RWPE1 (cell line): Measurements from ENCODE around the gene APRT.

ENCODE experiments used
- CTCF ChIA-PET: fragments of 350-600 bp; sonication (Branson Sonifier 250); formaldehyde crosslinking; extraction: SDS; loops from one replicate; lab custom pipeline; 2021; lab: Yijun Ruan, JAX
- POLR2A ChIA-PET: fragments of 400-600 bp; formaldehyde crosslinking; extraction: SDS; loops from one replicate; lab custom pipeline; 2020; ENCODE audit warnings: antibody characterized with exemption; ENCODE audit not compliant: low non-redundant PET; lab: Yijun Ruan, JAX
- DNase-seq: peaks from one replicate; pipeline ENCODE4 v3.0.0; 2012; ENCODE audit warnings: low spot score
- H3K27ac ChIP-seq: fragments of 450-650 bp; 2 replicates; pipeline ENCODE4 v1.5.1; 2017
- TF ChIP-seq, protein P1 (sequence below): fragments of 450-650 bp; conservative IDR thresholded peaks from 2 replicates; pipeline ENCODE4 v1.5.1; 2017; ENCODE audit warnings: low read depth, mild to moderate bottlenecking

Gene APRT

DNA sequence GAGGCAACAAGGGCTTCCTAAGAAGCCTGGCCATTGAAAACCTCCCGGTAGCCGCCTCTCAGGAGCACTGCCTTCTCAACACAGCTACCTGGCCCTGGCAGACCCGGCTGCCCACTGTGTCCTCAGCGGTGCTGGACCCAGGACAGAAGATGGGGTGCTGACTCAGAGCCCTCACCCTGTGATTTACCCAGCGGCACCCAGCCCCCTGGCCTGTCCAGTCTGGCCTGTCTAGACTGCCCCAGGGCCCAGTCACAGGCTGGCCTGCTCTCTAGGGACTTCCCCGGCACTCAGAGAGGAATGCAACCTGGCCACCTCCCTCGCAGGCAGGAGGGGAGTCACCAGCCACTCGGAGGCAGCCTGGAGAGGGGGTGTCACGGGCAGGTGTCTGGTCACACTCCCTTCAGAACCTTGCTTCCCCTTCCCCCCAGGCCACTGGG lies 46.8 kb downstream of the APRT start:
- peak; percentile 84 for DNase-seq
- ChIA-PET POLR2A (no interaction called here), CTCF (interaction anchor here (1.5 kb wide), 1 partner anchor 27 kb away, joined by 6 read pairs; no protein-coding TSS in a partner anchor)
- peak overlapping the region; percentile 99 for H3K27ac ChIP-seq
- TF ChIP-seq, protein P1, sequence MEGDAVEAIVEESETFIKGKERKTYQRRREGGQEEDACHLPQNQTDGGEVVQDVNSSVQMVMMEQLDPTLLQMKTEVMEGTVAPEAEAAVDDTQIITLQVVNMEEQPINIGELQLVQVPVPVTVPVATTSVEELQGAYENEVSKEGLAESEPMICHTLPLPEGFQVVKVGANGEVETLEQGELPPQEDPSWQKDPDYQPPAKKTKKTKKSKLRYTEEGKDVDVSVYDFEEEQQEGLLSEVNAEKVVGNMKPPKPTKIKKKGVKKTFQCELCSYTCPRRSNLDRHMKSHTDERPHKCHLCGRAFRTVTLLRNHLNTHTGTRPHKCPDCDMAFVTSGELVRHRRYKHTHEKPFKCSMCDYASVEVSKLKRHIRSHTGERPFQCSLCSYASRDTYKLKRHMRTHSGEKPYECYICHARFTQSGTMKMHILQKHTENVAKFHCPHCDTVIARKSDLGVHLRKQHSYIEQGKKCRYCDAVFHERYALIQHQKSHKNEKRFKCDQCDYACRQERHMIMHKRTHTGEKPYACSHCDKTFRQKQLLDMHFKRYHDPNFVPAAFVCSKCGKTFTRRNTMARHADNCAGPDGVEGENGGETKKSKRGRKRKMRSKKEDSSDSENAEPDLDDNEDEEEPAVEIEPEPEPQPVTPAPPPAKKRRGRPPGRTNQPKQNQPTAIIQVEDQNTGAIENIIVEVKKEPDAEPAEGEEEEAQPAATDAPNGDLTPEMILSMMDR = no peak

DNA sequence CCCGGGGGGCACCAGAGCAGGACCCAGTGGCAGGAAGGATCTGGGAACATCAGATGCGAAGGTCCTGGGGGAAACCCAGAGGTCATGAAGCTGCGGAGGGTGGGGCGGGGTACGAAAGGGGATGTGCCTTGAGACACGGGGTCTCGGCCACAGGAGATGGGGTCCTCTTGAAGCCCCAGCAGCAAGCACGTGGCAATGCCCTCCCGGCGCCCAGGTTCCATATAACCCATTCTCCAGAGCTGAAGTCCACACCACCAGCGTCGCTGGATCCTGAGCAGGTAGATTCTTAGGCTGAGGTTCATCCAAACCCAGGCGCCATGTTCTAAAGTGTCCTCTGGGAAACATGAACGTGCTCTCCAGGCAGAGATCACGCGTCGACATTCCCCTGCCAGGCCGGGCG lies 47.6 kb downstream of the APRT start:
- ChIA-PET CTCF (interaction anchor here (0.7 to 2.1 kb wide), 4 partner anchors 17 to 28 kb away, joined by 5 to 9 read pairs (median 6); no protein-coding TSS in a partner anchor), POLR2A (interaction anchor here (0.7 kb wide), 1 partner anchor 9 kb away, joined by 6 read pairs; no protein-coding TSS in a partner anchor)
- peak overlapping the region; percentile 99 for H3K27ac ChIP-seq
- DNase-seq = no peak
- TF ChIP-seq, protein P1 = no peak

- H3K27ac ChIP-seq = peak overlapping the region; percentile 99
- TF ChIP-seq, protein P1 = no peak
- ChIA-PET POLR2A (no interaction called here), CTCF (interaction anchor here (0.6 to 2.1 kb wide), 5 partner anchors 18 to 1084 kb away, joined by 4 to 9 read pairs (median 5); no protein-coding TSS in a partner anchor)
- no peak for DNase-seq
Observed at GRCh38 chr16:88763502-88764053, 48.1 kb downstream of the APRT start.

DNA sequence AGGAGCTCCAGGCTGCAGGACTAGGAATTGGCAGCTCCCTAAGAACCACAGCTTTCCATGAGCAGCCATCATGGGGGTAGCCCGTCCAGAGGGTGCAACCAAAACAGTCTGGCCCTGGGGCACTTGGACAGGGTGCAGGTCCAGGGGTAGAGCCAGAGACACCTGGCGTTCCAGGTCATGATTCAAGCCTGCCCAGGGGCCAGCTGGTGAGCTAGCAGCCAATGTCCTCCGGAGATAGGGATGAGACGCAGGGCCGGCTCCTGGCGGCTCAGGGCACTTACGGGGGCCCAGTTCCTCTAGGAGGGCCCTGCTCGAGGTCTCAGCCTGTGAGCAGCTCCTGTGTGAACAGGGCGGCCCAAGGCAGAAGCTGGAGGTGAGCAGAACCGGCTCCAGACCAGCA lies 48.8 kb downstream of the APRT start:
- no peak for DNase-seq
- ChIA-PET CTCF (interaction anchor here (0.9 to 2.1 kb wide), 5 partner anchors 18 to 65 kb away, joined by 3 to 9 read pairs (median 4); no protein-coding TSS in a partner anchor), POLR2A (no interaction called here)
- TF ChIP-seq, protein P1 = no peak
- peak overlapping the region; percentile 99 for H3K27ac ChIP-seq

- POLR2A ChIA-PET = no interaction called here
- H3K27ac ChIP-seq = peak overlapping the region; percentile 99
- CTCF ChIA-PET = interaction anchor here (0.6 to 2.1 kb wide), 5 partner anchors 19 to 65 kb away, joined by 3 to 9 read pairs (median 4); no protein-coding TSS in a partner anchor
- DNase-seq = no peak
- TF ChIP-seq, protein P1 = no peak
Observed at GRCh38 chr16:88762258-88762870, 49.4 kb downstream of the APRT start.

DNA sequence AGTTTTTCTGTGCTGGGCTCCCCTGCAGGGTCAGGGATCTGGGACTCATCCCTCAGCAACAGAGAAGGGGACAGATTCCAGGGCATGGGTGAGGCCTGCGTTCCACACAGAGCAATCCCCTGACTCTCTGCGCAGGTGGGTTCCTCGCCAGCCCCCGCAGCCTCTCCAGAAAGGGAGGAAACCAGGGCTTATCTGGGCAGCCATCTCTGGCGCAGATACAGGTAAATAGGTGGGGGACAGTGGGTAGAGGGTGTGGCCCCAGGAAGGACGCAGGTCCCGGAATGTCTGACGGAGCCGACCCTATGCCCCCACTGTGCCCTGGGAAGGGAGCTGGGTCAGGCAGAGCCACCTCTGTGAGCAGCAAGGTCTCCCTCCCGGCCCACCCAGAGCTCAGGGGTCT lies 49.9 kb downstream of the APRT start:
- ChIA-PET CTCF (interaction anchor here (0.6 to 2.1 kb wide), 4 partner anchors 19 to 64 kb away, joined by 3 to 9 read pairs (median 4); no protein-coding TSS in a partner anchor), POLR2A (no interaction called here)
- peak overlapping the region; percentile 99 for H3K27ac ChIP-seq
- DNase-seq = no peak
- TF ChIP-seq, protein P1 = no peak
